HFF-Myc (cell line): ENCODE data around the gene PANK3.
A peak's percentile ranks its signal among the peaks of the same experiment; 100 is the strongest.
"Not testable (repeated sequence)": the region's sequence is repeated elsewhere in the genome, so short reads cannot be mapped to it uniquely, and the experiment has no call there.

Experiments used
- DNase-seq: peaks from one replicate; pipeline ENCODE4 v3.0.0-alpha.2; 2011; ENCODE audit warnings: low read depth; ENCODE audit errors: extremely low read depth
- H3K4me3 ChIP-seq: replicated peaks from 2 replicates; pipeline ENCODE4 v1.5.1; 2011; ENCODE audit warnings: low read depth, mild to moderate bottlenecking, control low read depth, low read length
- TF ChIP-seq, protein P1 (sequence below): IDR thresholded peaks from 2 replicates; pipeline ENCODE4 v1.5.1; 2012; ENCODE audit warnings: mild to moderate bottlenecking, low read depth, low read length, control low read depth; ENCODE audit errors: missing control alignments

Gene PANK3

DNA sequence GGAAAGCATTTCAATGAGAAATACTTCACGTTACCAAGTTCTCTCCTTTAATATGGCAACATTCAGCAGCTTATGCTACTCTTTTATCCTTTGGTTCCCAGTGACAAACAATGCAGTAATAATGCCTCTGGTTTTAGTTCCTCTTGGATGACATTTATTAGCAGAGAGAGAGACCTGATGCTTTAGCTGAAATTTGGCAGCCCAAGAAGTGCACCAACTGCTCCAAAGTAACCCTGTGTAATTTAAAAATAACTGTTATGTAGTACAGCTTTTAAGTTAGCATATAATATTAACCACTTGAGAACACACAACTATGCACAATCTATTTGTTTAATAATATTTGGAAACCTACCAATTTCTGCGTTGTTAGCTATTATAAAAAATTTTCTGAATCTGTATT, 21.8 kb downstream of the PANK3 start:
- no peak for DNase-seq
- H3K4me3 ChIP-seq = no peak overlapping the region
- TF ChIP-seq, protein P1, sequence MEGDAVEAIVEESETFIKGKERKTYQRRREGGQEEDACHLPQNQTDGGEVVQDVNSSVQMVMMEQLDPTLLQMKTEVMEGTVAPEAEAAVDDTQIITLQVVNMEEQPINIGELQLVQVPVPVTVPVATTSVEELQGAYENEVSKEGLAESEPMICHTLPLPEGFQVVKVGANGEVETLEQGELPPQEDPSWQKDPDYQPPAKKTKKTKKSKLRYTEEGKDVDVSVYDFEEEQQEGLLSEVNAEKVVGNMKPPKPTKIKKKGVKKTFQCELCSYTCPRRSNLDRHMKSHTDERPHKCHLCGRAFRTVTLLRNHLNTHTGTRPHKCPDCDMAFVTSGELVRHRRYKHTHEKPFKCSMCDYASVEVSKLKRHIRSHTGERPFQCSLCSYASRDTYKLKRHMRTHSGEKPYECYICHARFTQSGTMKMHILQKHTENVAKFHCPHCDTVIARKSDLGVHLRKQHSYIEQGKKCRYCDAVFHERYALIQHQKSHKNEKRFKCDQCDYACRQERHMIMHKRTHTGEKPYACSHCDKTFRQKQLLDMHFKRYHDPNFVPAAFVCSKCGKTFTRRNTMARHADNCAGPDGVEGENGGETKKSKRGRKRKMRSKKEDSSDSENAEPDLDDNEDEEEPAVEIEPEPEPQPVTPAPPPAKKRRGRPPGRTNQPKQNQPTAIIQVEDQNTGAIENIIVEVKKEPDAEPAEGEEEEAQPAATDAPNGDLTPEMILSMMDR = no peak

- H3K4me3 ChIP-seq = no peak overlapping the region
- DNase-seq = no peak
- TF ChIP-seq, protein P1 = no peak
Measured at GRCh38 chr5:168553377-168554130, 25.6 kb downstream of the PANK3 start.

DNA sequence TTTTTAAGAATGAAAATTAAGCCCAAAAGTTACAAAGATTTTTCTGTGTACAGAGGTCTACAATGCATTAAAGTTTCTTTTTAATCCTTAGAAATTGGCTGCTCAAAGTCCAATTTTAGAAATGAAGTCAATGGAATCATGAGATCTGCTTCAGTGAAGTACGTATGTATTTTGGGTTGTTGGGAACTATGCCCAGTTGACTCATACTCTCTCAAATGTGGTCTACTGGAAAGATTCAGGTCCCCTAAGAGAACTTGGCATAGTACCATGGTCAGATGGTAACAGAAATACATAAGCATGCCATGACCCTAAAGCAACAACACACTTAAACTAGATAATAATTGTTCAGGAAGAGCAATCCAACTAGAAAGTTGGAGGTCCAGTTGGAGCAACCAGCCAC, 27.0 kb downstream of the PANK3 start:
- H3K4me3 ChIP-seq = no peak overlapping the region
- peak; percentile 77 for DNase-seq
- TF ChIP-seq, protein P1 = no peak

DNA sequence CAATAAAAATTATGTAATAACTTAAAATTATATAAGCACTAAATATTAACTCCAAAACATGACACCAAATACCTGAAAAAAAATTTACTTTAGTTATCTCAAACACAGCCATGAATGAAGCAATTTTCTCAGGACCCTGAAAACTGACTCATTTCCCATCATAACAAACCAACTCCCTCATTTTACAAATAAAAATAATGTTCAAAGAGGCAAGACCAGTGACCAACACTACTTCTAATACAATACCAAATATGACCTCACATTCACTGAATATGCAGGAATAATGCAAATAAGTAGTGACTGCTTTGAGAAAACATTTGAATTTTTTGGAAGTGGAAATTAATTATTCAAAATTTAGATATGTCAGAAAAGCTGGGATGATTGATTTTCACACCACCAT, 28.5 kb downstream of the PANK3 start:
- TF ChIP-seq, protein P1 = no peak
- H3K4me3 ChIP-seq = no peak overlapping the region
- no peak for DNase-seq

DNA sequence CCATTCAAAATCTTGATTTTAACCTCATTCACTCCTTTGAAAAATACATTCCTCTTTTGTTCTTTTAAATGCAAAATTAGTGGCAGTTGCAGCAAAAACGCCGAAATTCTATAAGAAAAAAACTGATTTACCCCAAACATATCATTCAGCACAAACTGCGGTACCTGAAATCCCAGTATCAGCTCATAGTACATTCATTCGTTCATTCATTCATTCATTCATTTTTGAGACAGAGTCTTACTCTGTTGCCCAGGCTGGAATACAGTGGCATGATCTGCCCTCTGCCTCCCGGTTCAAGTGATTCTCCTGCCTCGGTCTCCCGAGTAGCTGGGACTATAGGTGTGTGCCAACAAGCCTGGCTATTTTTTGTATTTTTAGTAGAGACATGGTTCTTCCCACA, 29.6 kb downstream of the PANK3 start:
- DNase-seq = no peak
- TF ChIP-seq, protein P1 = no peak
- H3K4me3 ChIP-seq = no peak overlapping the region

- no peak for DNase-seq
- TF ChIP-seq, protein P1 = no peak
- H3K4me3 ChIP-seq = no peak overlapping the region
Measured at GRCh38 chr5:168537176-168537575, 42.0 kb downstream of the PANK3 start.

DNA sequence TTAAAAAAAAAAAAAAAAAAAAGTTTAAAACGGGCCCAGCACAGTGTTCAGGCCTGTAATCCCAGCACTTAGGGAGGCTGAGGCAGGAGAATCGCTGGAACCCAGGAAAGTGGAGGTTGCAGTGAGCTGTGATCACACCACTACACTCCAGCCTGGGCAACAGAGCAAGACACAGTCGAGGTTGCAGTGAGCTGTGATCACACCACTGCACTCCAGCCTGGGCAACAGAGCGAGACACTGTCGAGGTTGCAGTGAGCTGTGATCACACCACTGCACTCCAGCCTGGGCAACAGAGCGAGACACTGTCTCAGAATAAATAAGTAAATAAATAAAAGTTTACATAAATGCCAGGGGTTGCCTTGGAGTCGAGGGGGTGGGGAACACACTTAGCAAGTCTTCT, 44.8 kb downstream of the PANK3 start:
- DNase-seq = not testable (repeated sequence)

More for the DNA sequence above, 44.8 kb downstream of the PANK3 start:
- not testable (repeated sequence) for H3K4me3 ChIP-seq
